Tibial artery (tissue), 4 donors: Measurements from ENCODE around the gene ZNF43.
A peak's percentile ranks its signal among the peaks of the same experiment; 100 is the strongest.

ENCODE experiments used
- DNase-seq, 2 donors: peaks; one replicate each; pipeline ENCODE4 v3.0.0-alpha.2; 2019
- H3K27ac ChIP-seq, 2 donors: fragments of 200-600 bp; sonication (generic) in 1 of 2; 1 replicate in 1 of 2; 2 replicates in 1 of 2; pipeline ENCODE4 v1.5.1; 2018 to 2019; ENCODE audit warnings: mild to moderate bottlenecking in 1 of 2
- H3K27me3 ChIP-seq, 2 donors: fragments of 200-600 bp; sonication (generic) in 1 of 2; one replicate each; pipeline versions ENCODE4 v1.5.1 to v1.6.0; 2016 to 2019
- H3K36me3 ChIP-seq, 3 donors: fragments of 200-600 bp; sonication (generic) in 2 of 3; one replicate each; pipeline ENCODE4 v1.5.1; 2016 to 2019; ENCODE audit warnings: mild to moderate bottlenecking in 2 of 3
- H3K4me1 ChIP-seq, 4 donors: fragments of 200-600 bp; sonication (generic) in 2 of 4; 1 replicate in 3 of 4; 2 replicates in 1 of 4; pipeline ENCODE4 v1.5.1; 2016 to 2019
- H3K4me3 ChIP-seq, 2 donors: fragments of 200-600 bp; sonication (generic) in 1 of 2; 1 replicate in 1 of 2; 2 replicates in 1 of 2; pipeline ENCODE4 v1.5.1; 2018 to 2019; ENCODE audit warnings: mild to moderate bottlenecking in 2 of 2
- H3K9me3 ChIP-seq, 3 donors: fragments of 200-600 bp; sonication (generic) in 1 of 3; one replicate each; pipeline ENCODE4 v1.5.1; 2016 to 2019
- CTCF ChIP-seq, 2 experiments: fragments of 200-600 bp in 1 of 2; fragments of 450-650 bp in 1 of 2; IDR thresholded peaks; one replicate each; pipeline ENCODE4 v1.5.1; 2017 to 2019; ENCODE audit warnings: antibody characterized with exemption in 2 of 2, mild to moderate bottlenecking in 1 of 2, moderate library complexity in 1 of 2
- intact Hi-C: fragments of 100-400 bp; cut with DNase I; formaldehyde crosslinking; loops from one replicate; pipeline ENCODE4 v1.15.0; 2023; ENCODE audit warnings: low total_unique reads

The ZNF43 gene

GRCh38 chr19:21856773-21857514, 21.0 kb upstream of the ZNF43 start:
- H3K4me3 ChIP-seq: no peak overlapping the region
- no peak for TF ChIP-seq CTCF (IDR thresholded peaks at IDR 0.05)
- H3K4me1 ChIP-seq: peaks cover 0 to 4% (median 0%) of the 10 kb centered on the region in 4 donors
- no peak overlapping the region for H3K27ac ChIP-seq
- intact Hi-C loops: no loop called here
- H3K36me3 ChIP-seq: no peaks in the 10 kb centered on the region
- no peak for DNase-seq
- no peaks in the 10 kb centered on the region for H3K9me3 ChIP-seq
- peaks cover 0 to 3% of the 10 kb centered on the region in 2 donors for H3K27me3 ChIP-seq

- Histone ChIP-seq H3K27ac (peak overlapping the region; percentile 79 to 82), H3K27me3 (no peaks in the 10 kb centered on the region), H3K9me3 (no peaks in the 10 kb centered on the region), H3K4me1 (peaks cover 0 to 21% (median 12%) of the 10 kb centered on the region in 4 donors), H3K36me3 (peaks cover 0 to 19% (median 0%) of the 10 kb centered on the region in 3 donors), H3K4me3 (peak overlapping the region; percentile 77 to 79)
- TF ChIP-seq CTCF (IDR thresholded peaks at IDR 0.05): peak in 1 of 2 experiments; percentile 6
- DNase-seq: peak; percentile 97 to 98
- intact Hi-C loops: no loop called here
These were observed 15.8 kb upstream of the ZNF43 start for GRCh38 chr19:21851596-21852345.

GRCh38 chr19:21850656-21851255, 14.8 kb upstream of the ZNF43 start:
- Histone ChIP-seq H3K4me3 (peak overlapping the region; percentile 77 to 79), H3K27ac (peak overlapping the region in 1 of 2 donors; percentile 79), H3K27me3 (no peaks in the 10 kb centered on the region), H3K9me3 (no peaks in the 10 kb centered on the region), H3K4me1 (peaks cover 0 to 21% (median 12%) of the 10 kb centered on the region in 4 donors), H3K36me3 (peaks cover 0 to 23% (median 0%) of the 10 kb centered on the region in 3 donors)
- intact Hi-C loops: no loop called here
- DNase-seq: no peak
- TF ChIP-seq CTCF (IDR thresholded peaks at IDR 0.05): no peak

- no peak for DNase-seq
- Histone ChIP-seq H3K27ac (no peak overlapping the region), H3K9me3 (no peaks in the 10 kb centered on the region), H3K4me3 (no peak overlapping the region), H3K4me1 (peaks cover 0 to 21% (median 12%) of the 10 kb centered on the region in 4 donors), H3K27me3 (no peaks in the 10 kb centered on the region), H3K36me3 (peaks cover 11 to 40% (median 12%) of the 10 kb centered on the region in 3 donors)
- TF ChIP-seq CTCF (IDR thresholded peaks at IDR 0.05): no peak
- intact Hi-C loops: no loop called here
These were observed 12.7 kb upstream of the ZNF43 start for GRCh38 chr19:21848706-21849105.

GRCh38 chr19:21843081-21843480, 7.1 kb upstream of the ZNF43 start:
- DNase-seq: no peak
- Histone ChIP-seq H3K36me3 (peaks cover 19 to 73% (median 37%) of the 10 kb centered on the region in 3 donors), H3K9me3 (no peaks in the 10 kb centered on the region), H3K27ac (no peak overlapping the region), H3K4me1 (no peaks in the 10 kb centered on the region), H3K4me3 (no peak overlapping the region), H3K27me3 (no peaks in the 10 kb centered on the region)
- intact Hi-C loops: no loop called here
- no peak for TF ChIP-seq CTCF (IDR thresholded peaks at IDR 0.05)
